Daoy (cell line): ENCODE data around the gene E4F1. TPM values are rescaled to one million over a fixed set of nuclear protein-coding genes. Genes with fewer than 3 reads are reported as not detected.
"Not testable (repeated sequence)": the region's sequence is repeated elsewhere in the genome, so short reads cannot be mapped to it uniquely, and the experiment has no call there.

Experiments
- DNase-seq: peaks from one replicate; pipeline ENCODE4 v3.0.0-alpha.2; 2015; ENCODE audit warnings: low read depth
- total RNA-seq: library from RNA; depleted of rRNA; stranded (reverse); fragments of >200 nt; shearing (Covaris generic); gene quantifications from 2 replicates; pipeline ENCODE4 v1.2.3, GENCODE V29; 2014

E4F1 gene
- total RNA-seq, 1 experiment from 2014 or later = 20.5 TPM

DNA sequence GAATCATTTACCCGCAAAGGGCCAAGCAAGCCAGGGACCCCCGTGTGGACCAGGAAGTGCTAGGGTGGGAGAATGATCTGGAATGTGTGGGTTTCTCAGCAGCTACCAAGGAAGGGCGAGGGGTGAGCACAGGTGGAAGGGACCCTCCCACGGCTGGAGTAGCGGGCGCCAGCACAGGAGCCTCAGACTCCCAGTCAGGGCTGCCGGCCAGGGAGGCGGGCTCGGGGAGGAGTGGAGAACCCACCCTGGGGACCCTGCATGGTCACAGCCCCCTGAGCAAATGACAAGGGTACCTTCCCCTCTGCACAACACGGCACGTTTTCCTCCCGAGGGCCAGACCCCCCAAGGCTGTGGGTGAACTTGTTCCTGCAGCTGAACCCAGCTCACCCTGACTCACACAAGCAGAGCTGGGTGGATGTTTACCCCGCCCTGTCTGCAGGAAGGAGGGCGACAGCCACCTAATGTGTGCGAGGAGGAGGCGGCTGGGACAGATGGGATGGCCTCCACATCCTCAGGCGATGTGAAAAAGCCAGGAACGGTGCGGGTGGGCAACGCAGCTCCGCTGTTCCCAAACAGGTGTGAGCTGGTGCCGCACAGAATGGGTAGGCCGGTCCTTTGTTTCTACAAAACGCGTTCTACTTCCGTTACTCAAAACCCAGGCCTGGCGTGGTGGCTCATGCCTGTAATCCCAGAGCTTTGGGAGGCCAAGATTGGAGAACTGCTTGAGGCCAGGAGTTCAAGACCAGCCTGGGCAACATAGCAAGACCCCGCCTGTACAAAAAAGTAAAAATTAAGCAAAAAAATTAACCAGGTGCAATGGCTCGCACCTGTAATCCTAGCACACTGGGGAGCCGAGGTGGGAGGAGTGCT is 21.8 kb downstream of the E4F1 start:
- peak; percentile 31 for DNase-seq

DNA sequence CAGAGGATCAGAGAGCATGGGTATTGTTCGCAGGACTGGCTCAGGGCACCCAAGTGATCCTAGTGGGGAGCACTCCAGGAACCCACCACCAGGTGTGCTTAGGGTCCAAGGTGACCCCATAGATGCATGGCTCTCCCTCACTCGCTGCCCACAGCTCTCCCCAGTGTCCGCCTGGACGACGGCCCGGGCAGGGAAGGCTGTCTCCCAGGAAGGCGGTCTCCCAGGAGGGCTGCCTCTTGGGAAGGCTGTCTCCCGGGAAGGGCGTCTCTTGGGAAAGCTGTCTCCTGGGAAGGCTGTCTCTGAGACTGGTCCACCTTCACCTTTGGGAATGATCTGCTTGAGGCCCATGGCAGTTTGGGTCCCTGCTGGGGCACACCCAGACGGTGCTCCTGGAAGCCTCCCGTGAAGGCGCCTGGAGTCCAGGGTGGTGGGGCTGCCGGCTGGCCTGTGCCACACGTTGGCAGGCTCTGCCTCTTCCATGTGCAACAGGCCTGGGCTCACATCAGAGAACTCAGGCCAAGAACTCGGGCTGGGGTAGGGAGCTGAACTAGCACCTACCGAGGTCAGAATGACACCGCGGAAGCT is 23.0 kb downstream of the E4F1 start:
- DNase-seq = no peak

DNA sequence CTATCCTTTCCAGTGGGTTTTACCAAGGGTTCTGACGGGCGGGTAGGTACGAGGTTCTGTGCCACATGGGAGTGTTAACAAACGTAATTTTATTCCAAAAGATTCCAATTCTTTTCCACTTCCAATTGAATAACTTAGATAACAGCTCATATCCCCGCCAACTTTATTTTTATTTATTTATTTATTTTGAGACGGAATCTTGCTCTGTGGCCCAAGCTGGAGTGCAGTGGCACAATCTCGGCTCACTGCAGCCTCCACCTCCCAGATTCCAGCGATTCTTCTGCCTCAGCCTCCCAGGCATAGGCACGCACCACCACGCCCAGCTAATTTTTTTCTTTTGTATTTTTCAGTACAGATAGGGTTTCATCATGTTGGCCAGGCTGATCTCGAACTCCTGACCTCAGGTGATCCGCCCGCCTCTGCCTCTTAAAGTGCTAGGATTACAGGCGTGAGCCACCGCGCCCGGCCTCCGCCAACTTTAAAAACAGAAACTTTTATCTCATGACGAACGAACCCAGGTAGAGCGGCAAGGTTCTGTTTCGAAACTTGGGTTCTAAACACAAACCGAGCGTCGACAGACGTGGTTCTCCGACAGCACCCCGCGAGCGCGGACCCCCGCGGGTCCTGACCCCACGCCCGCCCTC is 27.4 kb downstream of the E4F1 start:
- no peak for DNase-seq

DNA sequence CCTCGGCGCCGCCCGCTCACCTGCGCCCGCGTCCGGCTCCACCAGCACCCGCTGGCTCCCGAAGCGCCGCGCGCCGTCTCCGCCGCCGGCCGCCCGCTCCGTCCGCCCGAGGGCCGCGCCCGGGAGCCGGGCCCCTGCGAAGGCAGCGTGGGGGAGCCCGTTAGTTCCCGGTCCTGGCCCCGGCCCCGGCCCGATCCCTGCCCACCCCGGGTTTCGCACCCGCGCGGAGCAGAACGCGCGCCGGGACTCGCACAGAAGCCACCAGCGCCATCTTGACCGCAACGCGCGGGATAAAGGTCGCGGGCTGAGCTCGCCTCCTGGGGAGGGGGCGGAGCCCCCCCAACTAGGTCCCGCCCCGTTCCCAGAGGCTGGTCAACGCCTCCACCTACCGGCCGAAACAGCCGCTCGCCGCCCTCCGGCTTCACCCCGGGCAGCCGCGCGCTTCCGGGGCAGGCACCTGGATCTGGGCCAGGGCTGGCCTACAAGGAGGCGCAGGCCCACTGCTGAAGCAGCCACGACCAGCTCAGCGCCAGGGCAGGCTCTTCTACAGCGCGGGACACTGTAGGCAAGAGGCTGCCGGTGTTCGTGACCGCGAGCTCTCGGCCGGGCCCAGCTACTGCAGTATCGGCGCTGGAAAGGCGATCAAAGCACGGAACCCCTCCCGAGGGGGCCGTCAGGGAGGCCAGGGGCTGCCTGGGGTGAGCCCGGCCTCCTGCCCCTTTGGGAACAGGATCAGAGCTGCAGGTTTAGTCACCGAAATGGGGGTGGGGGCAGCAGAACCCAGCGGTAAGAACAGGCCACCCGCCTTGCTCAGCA is 28.1 kb downstream of the E4F1 start, which contains the start of gene ECI1:
Gene ECI1, minus strand, starts transcription at position 292 of the 816 bp plus-strand sequence. Its CDS starts 21 bp downstream, at position 271.
- DNase-seq = peak; percentile 96

DNA sequence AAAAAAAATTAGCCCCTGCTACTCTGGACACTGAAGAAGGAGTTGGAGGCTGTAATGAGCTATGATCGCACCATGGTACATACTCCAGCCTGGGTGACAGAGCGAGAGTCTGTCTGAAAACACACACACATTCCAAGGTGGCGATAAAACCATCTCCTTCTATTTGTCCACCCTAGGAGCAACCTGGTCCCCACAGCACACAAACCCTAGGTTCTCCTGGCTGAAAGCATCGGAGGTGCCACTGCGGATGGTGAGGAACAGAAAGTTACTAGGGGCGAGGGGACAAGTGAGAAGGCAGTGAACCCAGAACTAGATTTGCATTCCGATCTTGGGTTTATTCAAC is 29.4 kb downstream of the E4F1 start:
- DNase-seq = no peak

DNA sequence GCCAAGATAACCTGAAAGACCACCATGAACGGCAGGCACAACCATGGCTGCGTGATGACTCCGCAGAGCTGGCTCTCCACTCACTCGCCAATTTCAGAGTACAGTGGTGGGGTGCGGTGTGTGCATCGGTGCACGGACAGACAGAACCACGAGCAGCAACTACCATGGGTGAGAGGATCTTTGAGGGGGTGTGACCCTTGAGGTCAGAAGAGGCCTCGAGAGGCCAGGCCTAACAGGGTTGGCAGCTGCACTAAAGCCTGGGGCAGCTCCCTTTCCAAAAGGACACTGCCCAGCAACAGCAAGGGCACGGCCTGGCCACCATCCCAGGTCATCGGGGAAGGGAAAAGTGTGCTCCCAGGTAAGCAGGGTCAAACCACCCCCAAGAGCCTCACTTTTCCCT is 29.9 kb downstream of the E4F1 start:
- DNase-seq = no peak

DNA sequence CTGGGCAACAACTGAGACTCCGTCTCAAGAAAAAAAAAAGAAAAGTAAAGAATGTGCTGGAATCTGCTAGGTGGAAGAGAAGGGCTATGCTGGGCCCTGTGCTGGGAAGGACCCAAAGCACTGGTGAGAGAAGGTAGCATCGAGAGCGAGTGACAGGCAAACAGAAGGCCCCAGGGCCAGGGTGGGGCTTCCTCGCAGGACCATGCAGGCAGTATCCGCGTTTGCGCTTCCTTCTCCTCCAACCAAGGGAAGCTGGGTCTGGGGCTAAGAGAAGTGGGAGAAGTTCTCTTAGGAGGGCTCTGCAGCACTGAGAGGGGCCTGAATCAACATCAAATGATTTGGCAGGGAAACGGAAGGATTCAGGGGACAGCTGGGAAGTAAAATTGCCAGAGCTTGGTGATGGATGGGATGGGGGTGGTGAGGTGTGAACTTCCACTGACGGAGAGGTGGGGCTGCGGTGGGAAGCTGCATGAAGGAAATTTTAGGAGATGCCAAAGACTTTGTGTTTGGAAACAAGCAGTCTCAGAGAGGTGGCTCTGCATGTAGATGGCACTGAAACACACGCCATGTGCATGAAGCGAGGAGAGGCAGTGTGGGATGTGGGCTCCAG is 33.2 kb downstream of the E4F1 start:
- DNase-seq = no peak

DNA sequence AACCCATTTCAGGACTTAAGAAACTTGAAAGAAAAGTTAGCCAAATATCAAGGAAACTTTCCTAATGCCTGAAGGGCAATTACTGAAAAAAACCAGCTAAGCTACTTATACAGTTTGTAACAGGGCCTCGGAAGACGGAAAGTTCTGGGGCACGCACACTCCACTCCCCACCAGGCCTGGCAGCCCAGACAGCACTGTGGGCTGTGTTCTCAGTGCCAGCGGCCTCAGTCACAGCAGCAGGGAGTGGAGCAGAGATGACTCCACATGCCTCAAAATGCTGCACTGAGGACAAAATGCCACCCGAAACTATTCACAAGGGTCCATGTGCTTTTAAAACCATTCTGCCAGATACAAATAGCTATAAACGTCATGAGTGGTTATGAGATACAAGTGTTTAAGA is 34.3 kb downstream of the E4F1 start:
- DNase-seq = no peak

DNA sequence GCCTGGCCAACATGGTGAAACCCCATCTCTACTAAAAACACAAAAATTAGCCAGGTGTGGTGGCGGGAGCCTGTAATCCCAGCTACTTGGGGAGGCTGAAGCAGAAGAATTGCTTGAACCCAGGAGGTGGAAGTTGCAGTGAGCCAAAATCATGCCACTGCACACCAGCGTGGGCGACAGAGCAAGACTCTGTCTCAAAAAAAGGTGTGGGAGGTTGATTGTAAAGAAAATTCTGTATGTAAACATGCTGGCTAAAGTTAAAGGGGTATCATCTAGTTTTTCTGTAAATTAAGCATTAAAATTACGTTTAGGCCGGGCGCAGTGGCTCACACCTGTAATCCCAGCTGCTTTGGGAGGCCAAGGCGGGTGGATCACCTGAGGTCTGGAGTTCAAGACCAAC is 35.1 kb downstream of the E4F1 start:
- DNase-seq = not testable (repeated sequence)

DNA sequence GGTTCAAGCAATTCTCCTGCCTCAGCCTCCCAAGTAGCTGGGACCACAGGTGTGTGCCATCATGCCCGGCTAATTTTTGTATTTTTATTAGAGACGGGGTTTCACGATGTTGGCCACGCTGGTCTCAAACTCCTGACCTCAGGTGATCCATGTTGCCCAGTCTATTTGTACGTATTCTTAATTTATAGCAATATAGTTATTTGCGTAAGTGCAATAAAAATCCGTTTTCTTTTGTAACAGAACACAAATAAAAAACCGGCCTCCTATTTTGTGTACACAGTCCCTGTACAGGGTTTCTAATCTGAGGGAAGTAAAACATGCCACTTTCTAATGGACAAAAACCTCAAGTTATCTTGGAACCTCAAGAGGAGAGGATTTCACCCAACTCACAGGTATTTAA is 36.9 kb downstream of the E4F1 start:
- DNase-seq = no peak

DNA sequence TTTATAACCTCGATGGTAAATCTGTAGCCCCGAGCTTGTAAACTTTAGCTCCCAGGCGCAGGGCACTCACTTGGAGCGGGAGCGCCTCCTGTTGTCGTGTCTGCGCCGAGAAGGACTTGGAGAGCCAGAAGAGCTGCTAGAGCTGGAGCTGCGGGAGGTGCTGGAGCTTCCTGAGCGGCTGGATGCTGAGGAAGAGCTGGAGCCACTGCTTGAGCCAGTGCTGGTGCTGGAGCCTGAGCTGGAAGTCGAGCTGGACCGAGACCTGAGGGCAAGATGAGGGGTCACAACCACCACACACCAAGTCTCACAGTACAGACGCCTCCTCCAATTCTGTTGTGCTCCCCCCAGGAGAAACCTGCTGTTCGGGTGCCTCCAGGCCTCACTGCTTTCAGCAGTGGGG is 39.6 kb downstream of the E4F1 start:
- not testable (repeated sequence) for DNase-seq

DNA sequence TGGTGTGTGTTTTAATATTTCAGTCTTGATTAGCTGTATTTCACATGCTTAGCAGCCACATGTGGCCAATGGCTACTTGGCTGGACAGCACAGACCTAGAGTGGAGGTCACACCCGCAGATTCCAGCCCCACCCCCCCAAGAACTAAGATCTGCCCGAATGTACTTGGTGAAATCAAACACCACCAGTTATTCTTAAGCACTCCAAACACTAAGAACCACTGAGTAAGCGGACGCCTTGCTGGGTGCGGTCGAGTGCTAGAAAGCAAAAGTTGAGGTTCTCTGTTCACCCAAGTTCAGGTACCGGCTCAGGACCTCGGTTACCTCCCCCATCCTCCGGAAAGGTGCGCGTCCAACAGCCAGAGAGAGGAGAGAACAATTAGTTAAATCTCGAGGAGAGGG is 43.5 kb downstream of the E4F1 start:
- not testable (repeated sequence) for DNase-seq

DNA sequence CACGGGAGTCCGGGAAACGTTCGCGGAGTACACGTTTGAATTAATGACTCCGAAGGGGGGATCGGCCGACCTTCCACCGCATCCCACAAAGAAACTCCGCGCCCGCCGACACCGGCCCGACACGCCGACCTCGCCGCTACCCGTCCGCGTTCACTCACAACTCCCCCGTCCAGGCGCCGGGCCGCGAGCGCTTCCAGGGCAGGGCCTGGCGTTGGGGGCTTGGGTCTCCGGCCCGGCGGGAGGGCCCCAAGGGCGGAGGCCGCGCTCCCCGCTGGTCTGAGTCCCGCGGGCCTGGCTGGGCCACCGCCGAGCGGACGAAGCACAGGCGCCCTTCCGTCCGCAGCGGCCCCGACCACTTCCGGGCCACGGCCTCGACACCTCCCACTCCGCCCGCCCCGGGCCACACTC is 44.1 kb downstream of the E4F1 start:
- not testable (repeated sequence) for DNase-seq

DNA sequence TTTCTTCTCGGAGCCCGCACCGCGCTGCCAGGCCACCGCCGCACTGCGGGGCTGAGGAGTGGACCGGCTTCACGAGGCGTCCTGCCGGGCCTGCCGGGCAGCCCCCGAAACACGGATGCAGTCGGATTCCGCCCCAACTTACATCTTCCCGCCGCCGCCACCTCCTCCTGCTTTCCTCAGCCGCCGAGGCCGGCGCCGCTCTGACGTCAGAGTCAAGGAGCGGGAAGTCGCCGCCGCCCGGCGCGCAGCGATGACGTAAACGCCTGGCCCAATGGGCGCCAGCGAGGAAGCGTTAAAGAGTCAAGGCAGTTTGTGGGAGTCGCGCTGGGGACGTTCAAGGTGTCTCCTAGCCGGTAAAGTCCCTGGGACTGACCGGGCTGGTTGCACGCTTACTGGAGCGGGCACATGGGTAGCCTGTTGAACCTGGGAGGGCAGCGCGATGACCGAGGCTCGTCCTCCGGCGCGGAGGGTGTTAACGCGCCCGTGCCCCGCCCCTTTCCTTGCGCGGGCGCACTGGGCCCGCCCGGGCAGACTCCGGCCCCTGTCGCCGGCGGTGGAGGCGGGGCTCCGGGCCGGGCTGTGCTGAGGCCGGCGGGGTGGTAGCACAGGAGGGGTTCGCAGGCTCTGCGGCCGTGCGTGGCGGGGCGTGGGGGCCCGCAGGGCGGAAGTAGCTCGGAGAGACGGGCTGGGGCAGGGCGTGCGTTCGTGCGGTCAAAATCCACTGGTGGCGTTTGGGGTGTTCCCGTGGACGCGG is 44.7 kb downstream of the E4F1 start, which contains the start of gene RNPS1:
Gene RNPS1, minus strand, starts transcription at position 214 of the 754 bp plus-strand sequence. CDS start 3,483 bp downstream, outside the sequence.
- peak; percentile 96 for DNase-seq

DNA sequence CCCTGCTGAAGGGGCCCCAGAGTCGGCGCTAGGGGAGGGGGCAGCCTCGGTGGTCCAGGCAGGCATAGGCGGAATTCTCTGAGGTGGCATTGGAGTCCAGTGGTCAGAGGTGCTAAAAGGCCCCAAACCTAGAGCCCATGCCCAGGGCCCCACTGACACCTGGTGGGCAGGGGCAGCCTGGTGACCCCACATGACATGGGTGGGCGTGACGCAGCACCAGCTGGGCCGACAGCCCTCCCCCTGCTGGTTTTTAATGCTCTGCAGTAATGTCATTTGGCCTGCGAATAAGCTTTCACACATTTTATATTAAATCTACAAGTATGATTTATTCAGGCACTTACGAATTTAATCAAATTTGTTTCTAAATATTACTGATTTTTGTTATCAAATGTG is 46.7 kb downstream of the E4F1 start:
- no peak for DNase-seq

DNA sequence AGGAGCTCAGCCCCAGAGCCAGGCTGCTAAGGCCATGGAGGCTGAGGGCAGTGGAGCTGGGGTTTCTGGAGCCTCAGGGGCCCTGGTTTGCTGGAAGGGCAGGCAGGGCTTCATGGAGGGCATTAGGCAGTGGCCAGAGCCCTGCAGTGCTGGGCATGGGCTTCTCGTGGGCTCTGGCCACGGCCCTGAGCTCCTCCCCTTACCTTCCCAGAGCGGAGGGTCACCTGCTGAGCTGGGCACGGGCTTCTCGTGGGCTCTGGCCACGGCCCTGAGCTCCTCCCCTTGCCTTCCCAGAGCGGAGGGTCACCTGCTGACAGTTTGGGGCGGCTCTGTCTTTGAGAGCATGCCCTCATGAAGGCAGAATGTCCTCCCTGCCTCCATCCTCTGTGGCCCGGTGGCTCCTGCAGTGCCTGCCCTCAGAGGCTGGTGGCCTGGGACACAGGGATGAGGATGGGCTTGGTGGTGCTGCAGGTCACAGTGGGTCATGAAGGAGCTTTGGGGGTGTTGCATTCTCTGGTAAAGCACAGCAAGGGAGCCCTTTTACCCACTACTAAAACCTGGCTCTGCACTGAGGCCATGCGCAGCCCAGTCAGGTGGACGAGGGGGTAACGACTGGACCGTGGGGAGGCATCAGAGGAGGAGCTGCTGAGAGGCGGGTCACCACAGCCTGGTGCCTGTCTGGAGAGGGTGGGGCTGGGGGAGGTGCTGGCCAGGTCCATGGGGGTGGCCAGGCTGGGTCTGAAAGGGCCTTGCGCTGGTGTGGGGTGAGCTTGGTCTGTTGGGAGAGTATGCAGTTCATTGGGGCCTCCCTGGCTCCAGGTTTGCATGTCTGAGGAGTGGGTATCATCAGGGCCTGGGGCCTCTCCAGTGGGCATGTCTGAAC is 47.4 kb downstream of the E4F1 start:
- DNase-seq = no peak

DNA sequence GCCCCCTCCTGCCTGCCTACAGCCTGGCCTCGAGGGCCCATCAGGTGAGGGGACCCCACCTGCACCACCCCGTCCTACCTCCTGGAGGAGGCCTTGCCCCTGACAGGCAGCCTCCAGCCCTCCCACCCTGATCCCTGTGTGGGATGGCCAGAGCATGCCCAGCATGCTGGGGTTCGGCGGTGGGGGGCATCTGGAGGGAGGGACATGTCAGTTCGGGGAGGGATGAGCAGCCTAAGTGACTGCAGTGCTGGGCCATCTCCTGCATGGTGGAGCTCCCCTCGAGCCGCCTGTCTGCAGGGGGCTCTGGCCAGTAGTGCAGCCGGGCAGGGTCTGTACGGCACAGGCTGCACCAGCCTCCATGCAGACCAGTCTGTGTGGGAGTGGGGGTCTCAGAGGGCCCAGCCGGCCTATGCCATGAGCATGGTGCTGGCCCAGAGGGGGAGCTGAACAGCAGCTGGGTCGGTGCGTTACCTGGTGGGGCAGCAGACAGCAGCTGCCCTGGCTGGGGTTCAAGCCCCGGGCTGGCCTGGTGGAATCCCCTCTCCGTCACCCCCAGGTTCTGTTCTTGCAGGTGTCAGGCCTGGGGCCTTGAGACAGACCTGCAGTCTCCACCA is 48.6 kb downstream of the E4F1 start:
- no peak for DNase-seq

DNA sequence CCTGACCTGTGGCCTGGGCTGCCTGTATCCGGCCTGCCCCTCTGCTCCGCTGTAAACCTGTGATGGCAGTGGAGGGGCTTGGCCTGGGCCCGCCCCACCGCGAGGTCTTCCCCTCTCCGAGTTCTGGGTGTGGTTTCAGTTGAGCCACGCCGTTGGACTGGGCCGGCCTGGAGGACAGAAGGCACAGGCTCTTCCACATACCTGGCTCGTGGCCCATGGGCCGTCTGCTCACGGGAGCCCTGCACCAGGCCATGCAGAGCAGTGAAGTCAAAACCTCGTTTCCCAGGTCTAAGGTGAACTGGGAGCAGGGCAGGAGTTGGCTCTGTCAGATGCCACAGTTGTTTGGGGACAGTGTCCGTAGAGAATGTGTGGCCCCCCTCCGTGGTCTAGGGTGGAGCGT is 50.1 kb downstream of the E4F1 start:
- DNase-seq = no peak

DNA sequence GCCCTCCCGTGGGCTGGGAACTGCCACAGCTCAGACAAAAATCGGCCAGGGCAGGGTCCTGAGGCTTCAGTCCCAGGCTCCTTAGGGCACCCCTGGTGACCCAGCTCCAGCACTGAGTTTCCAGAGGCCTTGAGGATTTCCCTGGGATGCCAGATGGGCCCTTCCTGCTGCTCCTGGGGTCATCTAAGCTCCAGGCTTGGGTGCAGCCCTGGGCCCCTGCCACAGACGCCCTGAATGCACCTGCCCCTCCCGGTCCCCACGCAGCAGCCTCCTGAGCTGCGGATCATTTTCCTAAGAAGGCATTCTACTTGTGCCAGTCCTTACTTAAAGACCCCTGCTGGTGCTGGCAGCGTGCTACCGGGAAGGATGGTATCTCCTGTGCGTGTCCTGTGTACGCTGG is 50.5 kb downstream of the E4F1 start:
- no peak for DNase-seq
